ENCODE results near the gene LIN7A.
"Not testable (repeated sequence)": the region's sequence is repeated elsewhere in the genome, so short reads cannot be mapped to it uniquely, and the experiment has no call there.

The LIN7A gene

GRCh38 chr12:80814453-80814852 is 123.3 kb downstream of the LIN7A start:
- in situ Hi-C loops (cut with MboI; ENCODE audit: low sequenced_read_pairs): no loop called here

DNA sequence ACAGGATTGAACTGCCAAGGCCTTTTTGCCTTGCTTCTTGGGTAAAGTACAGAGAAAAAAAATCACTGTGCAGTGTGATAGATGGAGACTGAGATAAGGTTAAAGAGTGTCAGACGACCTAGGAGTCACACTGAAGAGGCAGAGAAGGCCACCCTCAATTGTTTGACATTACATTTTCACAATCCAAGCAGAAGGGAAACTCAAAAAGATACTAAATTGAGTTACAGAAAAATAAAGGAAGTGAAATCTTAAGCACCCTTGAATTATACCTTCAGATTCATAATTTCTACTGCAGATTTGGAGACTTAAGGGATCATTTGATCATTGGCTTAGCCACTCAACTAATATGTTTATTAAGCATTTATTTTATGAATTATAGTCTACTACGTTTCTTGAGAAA is 123.9 kb downstream of the LIN7A start:
- in situ Hi-C loops (cut with MboI; ENCODE audit: low sequenced_read_pairs): no loop called here

DNA sequence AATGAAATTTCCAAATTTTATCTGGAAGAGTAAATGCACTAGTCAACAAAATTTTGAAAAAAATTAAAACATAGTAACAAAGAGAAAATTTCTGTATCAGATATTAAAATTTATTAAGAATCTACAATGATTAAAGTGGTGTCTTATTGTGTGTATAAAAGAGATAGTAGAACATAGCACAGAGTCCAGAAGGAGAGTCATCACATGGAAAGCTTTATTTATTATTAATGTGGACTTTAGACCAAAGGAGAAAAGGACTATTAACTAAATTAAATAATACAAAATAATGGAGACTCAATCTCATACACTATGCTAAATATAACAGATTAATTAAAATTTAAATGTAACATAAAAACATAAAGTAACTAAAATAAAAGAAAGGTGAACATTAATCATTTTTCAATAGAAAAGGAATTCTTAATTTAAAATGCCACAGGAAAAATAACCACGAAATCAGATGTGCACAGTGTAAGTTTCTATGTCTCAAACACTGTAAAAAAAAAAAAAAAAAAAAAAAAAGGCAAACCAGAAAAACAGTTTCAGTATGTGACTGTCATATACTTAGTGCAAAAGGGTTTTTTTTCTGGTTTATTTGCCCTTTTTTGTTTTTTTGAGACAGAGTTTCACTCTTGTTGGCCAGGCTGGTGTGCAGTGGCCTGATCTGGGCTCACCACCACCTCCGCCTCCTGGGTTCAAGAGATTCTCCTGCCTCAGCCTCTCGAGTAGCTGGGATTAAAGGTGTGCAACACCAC is 125.6 kb downstream of the LIN7A start:
- in situ Hi-C loops (cut with MboI; ENCODE audit: low sequenced_read_pairs): no loop called here

DNA sequence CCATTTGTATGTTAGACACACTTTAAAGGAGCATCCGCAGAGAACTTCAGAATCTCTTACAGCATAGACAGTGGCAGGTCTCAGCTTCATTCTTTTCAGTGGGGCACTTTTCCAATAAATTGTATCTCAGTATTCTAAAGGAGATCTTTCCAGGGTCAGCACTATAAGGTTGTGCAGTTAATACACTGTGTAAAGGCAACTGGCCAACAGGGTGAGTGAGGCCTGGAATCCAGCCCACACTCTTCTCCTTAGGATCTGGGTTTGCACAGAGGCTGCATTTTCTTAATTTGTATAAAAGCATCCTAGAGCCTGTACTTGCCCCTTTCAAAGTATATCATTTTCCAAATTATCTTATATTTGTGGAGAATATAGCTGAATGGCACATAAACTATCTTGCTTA is 126.9 kb downstream of the LIN7A start:
- in situ Hi-C loops (cut with MboI; ENCODE audit: low sequenced_read_pairs): no loop called here

DNA sequence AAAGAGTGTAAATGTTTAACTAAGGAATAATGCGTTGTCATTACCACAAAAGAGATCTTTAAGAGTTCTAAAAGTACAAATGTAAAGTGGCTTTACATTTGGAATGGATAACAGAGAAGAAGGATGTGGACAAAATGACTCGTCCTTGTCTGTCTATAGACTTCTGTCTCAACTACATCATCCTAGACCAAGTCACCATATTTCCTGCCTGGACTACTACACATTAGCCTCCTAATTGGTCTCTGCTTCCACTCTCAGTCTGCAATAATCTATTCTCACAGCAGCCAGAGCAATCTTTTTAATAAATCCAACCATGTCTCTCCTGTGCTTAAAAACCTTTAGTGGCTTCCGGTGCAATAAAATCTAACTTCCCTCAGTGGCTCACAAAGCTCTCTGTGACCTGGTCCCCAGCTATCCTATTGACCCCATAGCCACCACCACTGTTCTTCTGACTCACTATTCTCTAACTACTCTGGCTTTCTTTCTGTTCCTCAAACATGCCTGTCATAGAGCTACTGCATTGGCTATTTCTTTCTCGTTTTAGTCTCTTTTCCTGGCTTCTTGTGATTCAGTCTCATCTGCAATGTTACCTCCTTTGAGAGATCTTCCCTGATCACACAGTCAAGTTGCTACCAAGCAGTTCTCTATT is 130.0 kb downstream of the LIN7A start:
- in situ Hi-C loops (cut with MboI; ENCODE audit: low sequenced_read_pairs): no loop called here

- in situ Hi-C loops (cut with MboI; ENCODE audit: low sequenced_read_pairs): no loop called here
Measured at GRCh38 chr12:80805106-80805505, 132.6 kb downstream of the LIN7A start.

DNA sequence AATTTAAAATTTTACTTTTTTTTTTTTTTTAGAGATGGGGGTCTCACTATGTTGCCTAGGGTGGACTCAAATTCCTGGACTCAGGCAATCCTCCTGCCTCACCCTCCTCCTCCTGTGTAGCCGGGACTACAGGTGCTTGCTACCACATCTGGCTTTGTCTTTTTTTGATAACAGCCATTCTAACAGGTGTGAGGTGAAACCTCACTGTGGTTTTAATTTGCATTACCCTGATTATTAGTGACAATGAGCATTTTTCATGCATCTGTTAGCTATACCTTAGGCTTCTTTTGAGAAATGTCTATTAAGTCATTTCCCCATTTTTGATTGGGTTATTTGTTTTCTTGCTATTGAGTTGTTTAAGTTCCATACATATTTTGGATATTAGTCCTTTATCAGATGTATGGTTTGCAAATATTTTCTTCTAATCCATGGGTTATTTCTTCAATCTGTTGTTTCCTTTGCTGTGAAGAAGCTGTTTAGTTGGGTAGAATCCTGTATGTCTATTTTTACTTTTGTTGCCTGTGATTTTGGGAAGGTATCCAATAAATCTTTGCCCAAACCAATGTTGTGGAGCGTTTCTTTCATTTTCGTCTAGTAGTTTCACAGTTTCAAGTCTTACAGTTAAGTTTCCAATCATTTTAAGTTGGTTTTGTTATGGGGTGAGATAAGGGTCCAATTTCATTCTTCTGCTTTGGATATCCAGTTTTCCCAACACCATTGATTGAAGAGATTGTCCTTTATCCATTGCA is 134.9 kb downstream of the LIN7A start:
- in situ Hi-C loops (cut with MboI; ENCODE audit: low sequenced_read_pairs): no loop called here

- in situ Hi-C loops (cut with MboI; ENCODE audit: low sequenced_read_pairs): no loop called here
Measured at GRCh38 chr12:80798281-80798680, 139.5 kb downstream of the LIN7A start.

DNA sequence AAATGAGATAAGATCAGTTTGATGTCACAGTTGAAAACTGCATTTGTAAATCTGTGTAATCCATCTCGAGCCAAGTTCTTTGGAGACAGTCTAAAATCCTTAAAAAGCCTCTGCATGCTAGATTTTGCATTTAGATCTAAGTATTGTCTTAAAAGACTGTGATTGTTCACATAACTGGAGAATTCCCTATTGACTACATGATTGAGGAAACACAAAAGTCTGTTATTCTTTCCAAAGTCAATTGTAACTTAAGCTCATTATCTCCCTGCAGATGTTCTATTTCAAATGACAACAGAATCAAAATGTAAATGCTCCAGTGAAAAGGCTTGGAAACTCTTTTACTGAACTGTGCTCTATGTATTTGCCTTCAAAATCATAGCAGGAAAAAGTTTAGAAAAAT is 143.2 kb downstream of the LIN7A start:
- in situ Hi-C loops (cut with MboI; ENCODE audit: low sequenced_read_pairs): no loop called here

DNA sequence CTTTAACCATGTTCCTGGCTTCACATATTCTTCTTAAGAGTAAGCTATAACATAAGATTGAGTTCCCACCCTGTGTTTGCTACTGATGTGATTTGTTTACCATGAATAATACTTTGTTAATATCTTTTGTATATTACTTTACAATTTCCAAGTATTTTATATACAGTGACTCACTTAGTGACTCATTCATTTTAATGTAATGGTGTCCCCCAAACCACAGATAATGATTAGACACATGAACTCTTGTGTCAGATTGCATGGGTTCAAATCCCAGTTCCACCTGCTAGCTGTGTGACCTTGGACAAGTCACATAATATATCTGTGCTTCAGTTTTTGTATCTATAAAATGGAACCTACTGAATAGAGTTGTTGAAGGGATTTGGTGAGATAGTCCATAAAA is 144.9 kb downstream of the LIN7A start:
- in situ Hi-C loops (cut with MboI; ENCODE audit: low sequenced_read_pairs): no loop called here

DNA sequence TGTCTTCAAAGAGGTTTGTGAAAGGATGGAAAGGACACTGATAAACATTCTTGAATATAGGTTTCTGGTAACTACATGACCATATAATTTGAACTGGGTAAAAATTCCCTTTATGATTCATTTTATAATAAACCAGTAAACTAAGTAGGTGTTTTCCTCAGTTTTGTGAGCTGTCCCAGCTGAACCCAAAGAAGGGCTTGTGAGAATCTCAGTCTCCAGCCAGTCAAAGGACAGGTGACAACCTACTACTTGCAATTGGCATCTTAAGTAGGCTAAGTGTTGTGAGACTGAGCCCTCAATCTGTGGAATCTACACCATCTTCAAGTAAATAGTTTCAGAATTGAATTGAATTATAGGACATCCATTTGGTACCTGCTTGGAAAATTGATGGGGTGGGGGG is 145.9 kb downstream of the LIN7A start:
- in situ Hi-C loops (cut with MboI; ENCODE audit: low sequenced_read_pairs): no loop called here

DNA sequence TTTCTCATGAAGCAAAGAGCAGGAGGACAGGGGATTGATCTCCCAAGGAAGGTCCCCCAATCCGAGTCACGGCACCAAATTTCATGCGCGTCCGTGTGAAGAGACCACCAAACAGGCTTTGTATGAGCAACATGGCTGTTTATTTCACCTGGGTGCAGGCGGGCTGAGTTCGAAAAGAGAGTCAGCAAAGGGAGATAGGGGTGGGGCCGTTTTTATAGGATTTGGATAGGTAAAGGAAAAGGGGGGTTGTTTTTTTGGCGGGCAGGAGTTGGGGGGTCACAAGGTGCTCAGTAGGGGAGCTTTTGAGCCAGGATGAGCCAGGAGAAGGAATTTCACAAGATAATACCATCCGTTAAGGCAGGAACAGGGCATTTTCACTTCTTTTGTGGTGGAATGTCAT is 149.3 kb downstream of the LIN7A start:
- in situ Hi-C loops (cut with MboI; ENCODE audit: low sequenced_read_pairs): not testable (repeated sequence)

DNA sequence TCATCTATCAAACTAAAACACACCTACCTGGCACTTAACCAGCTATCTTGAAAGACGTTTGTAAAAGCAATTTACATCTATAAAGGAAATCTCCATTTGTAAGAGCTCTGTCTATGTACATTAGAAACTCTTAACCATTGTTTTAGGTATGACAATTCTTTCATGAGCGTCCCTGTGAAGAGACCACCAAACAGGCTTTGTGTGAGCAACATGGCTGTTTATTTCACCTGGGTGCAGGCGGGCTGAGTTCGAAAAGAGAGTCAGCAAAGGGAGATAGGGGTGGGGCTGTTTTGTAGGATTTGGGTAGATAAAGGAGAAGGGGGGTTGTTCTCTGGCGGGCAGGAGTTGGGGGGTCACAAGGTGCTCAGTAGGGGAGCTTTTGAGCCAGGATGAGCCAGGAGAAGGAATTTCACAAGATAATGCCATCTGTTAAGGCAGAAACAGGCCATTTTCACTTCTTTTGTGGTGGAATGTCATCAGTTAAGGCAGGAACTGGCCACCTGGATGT is 154.7 kb downstream of the LIN7A start:
- in situ Hi-C loops (cut with MboI; ENCODE audit: low sequenced_read_pairs): not testable (repeated sequence)

GRCh38 chr12:80781313-80781712 is 156.4 kb downstream of the LIN7A start:
- in situ Hi-C loops (cut with MboI; ENCODE audit: low sequenced_read_pairs): no loop called here

DNA sequence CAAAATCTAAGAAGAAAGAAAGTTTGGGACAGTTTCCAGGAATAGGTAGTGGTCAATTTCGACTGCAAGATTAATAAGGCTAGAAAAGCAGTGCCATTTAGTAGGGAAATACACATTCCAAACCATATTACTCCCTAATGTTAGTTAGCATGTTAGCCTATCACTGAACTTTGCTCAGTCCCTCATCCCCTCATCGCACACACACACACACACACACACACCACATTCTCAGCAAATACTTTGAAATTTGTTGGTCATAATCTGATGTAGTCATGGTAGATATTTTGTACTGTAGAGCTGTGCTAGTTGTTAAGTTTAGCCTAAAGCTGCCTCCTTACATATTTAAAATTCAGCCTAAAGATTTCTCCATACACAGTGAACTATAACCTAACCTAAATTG is 157.0 kb downstream of the LIN7A start:
- in situ Hi-C loops (cut with MboI; ENCODE audit: low sequenced_read_pairs): no loop called here

DNA sequence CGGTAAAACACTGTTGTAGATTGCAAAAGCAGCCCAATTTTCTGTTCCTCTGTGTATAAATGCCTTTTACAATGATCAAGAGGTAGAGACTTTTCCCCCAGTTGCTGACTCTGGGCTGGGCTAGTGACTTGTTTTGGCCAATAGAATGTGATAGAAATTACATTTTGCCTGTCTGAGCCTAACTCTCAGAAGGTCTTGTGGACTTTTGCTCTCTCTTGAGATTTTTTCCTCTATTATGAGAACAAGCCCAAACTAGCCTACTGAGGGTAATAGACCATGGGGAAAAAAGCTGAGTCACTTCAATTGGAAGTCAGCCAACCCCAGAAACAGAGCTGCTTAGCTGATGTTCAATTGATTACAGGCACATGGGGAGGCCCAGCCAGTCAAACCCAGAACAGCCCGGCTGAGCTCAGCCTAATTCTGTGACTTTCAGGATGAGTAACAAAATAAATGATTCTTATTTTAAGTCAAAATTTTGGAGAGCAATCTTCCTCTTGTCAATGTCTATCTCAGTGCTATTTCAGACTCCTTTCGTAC is 159.7 kb downstream of the LIN7A start:
- in situ Hi-C loops (cut with MboI; ENCODE audit: low sequenced_read_pairs): no loop called here

DNA sequence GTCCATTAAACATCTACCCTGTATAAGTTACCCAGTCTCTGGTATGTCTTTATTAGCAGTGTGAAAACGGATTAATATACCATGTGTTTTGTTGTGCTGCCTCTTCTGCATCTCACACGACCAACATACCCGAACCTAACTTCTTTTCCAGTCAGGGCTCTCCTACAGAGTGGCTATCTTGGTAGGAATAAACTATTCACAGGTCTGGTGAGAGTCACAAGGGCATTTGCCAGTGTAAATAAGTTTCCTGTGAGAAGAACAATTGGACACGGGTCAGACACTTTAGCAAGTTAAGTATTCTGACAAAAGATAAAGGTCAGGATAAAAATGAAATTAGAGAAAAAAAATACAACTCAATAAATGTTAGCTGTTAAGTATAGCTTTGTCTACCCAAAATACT is 160.1 kb downstream of the LIN7A start:
- in situ Hi-C loops (cut with MboI; ENCODE audit: low sequenced_read_pairs): no loop called here

DNA sequence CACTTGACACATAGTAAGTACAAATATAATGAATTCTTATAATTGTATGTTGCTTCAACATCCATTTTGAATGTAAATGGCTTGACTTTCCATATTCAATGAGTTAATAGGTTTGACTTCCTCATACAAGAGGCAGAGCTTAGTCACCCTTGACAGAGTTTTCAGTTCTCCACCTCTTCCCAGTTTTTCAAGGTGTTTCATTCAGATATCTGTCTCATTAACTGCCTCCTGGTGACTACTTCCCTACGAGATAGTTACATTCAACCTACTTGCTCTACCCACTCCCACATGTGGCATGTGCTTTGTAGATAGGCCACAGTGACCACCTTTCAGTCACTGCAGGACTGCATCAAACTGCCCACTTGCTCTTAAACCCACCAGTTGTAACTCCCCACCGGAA is 161.0 kb downstream of the LIN7A start:
- in situ Hi-C loops (cut with MboI; ENCODE audit: low sequenced_read_pairs): no loop called here

GRCh38 chr12:80770958-80771357 is 166.8 kb downstream of the LIN7A start:
- in situ Hi-C loops (cut with MboI; ENCODE audit: low sequenced_read_pairs): no loop called here

DNA sequence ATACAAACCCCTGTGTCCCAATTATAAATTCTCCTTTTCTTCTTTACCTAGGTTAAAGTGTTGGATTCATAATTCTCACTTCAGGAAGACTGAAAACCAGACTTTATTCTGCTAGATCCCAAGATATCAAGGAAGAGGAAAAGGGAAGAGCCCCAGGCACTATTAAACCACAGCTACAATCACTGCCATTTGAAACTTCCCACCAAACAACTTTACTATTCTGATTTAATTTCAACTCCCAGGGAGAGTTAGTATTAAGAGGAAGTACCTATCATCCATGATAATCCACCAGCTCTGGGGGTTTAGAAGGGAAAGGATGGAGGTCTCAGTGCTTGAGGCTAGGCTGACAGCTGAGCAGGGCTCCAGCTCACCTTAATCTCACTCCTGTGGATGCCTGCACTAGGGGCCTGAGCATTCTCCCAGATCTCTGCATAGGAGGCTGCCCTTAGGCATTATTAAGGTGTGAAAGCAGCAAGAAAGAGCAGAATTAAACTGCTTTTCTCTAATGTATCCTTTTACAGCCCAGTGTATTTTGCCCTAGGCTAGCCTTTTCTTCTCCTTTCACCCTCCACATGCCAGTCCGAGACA is 168.1 kb downstream of the LIN7A start:
- in situ Hi-C loops (cut with MboI; ENCODE audit: low sequenced_read_pairs): no loop called here

DNA sequence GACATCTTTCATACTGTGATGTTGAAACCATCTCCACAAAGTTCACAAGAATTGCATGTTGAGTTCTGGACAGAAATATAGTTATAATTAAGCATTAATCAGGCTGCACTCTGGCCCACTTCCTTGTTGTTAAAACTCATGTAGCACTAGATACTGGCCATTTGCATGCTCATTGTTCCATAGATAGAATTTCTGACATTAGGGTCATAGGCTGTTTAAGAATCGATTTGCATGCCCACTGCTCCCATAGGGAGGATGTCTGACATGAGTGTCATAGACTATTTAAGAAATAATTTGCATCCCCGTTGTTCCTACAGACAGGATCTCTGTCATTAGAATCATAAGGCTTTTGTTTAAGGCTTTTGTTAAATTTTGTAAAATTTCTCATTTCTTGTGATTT is 170.8 kb downstream of the LIN7A start:
- in situ Hi-C loops (cut with MboI; ENCODE audit: low sequenced_read_pairs): no loop called here
